Stimulated activated memory B cell treated with anti-CD40 and anti-IgM and Interleukin-4, amounts not matched to agents 10 μg/mL and 1 μg/mL and 100 μg/mL, for 72 hours (primary cell): ENCODE results near the gene MYO1D.

Source experiments
- ATAC-seq: fragments of 150-1000 bp; cut with Tn5 transposase; 2 replicates; pipeline ENCODE4 v1.10.0; 2021
- H3K27ac Mint-ChIP-seq: one replicate; pipeline ENCODE4 v1.8.0; 2022; ENCODE audit warnings: mild to moderate bottlenecking, mixed read lengths
- H3K27me3 Mint-ChIP-seq: one replicate; pipeline ENCODE4 v1.8.0; 2022; ENCODE audit warnings: mixed read lengths
- H3K36me3 Mint-ChIP-seq: one replicate; pipeline ENCODE4 v1.8.0; 2022; ENCODE audit warnings: mixed read lengths
- H3K4me1 Mint-ChIP-seq: one replicate; pipeline ENCODE4 v1.8.0; 2022; ENCODE audit warnings: mixed read lengths
- H3K4me3 Mint-ChIP-seq: one replicate; pipeline ENCODE4 v1.8.0; 2022; ENCODE audit warnings: mild to moderate bottlenecking, moderate library complexity, mixed read lengths
- H3K9me3 Mint-ChIP-seq: one replicate; pipeline ENCODE4 v1.8.0; 2022; ENCODE audit warnings: mixed read lengths

The MYO1D gene

GRCh38 chr17:32852811-32853210, 24.1 kb downstream of the MYO1D start:
- no peaks in the 10 kb centered on the region for H3K27me3 Mint-ChIP-seq
- H3K27ac Mint-ChIP-seq: no peak overlapping the region
- ATAC-seq: no peak
- H3K36me3 Mint-ChIP-seq: no peaks in the 10 kb centered on the region
- H3K9me3 Mint-ChIP-seq: no peaks in the 10 kb centered on the region
- H3K4me3 Mint-ChIP-seq: no peak overlapping the region
- H3K4me1 Mint-ChIP-seq: peaks cover 6% of the 10 kb centered on the region

GRCh38 chr17:32849879-32850278, 27.0 kb downstream of the MYO1D start:
- no peak overlapping the region for H3K4me3 Mint-ChIP-seq
- ATAC-seq: no peak
- H3K27ac Mint-ChIP-seq: no peak overlapping the region
- no peaks in the 10 kb centered on the region for H3K27me3 Mint-ChIP-seq
- peaks cover 6% of the 10 kb centered on the region for H3K4me1 Mint-ChIP-seq
- no peaks in the 10 kb centered on the region for H3K36me3 Mint-ChIP-seq
- no peaks in the 10 kb centered on the region for H3K9me3 Mint-ChIP-seq

- Mint-ChIP-seq H3K36me3 (no peaks in the 10 kb centered on the region), H3K4me1 (peaks cover 6% of the 10 kb centered on the region), H3K27me3 (no peaks in the 10 kb centered on the region), H3K4me3 (no peak overlapping the region), H3K27ac (no peak overlapping the region), H3K9me3 (no peaks in the 10 kb centered on the region)
- no peak for ATAC-seq
Observed at GRCh38 chr17:32847977-32848376, 28.9 kb downstream of the MYO1D start.

GRCh38 chr17:32846143-32846542, 30.8 kb downstream of the MYO1D start:
- Mint-ChIP-seq H3K4me3 (no peak overlapping the region), H3K9me3 (no peaks in the 10 kb centered on the region), H3K4me1 (peaks cover 2% of the 10 kb centered on the region), H3K27me3 (no peaks in the 10 kb centered on the region), H3K36me3 (no peaks in the 10 kb centered on the region), H3K27ac (no peak overlapping the region)
- no peak for ATAC-seq

GRCh38 chr17:32840241-32840640, 36.7 kb downstream of the MYO1D start:
- Mint-ChIP-seq H3K27me3 (no peaks in the 10 kb centered on the region), H3K27ac (no peak overlapping the region), H3K9me3 (no peaks in the 10 kb centered on the region), H3K4me3 (no peak overlapping the region), H3K4me1 (peaks cover 4% of the 10 kb centered on the region), H3K36me3 (no peaks in the 10 kb centered on the region)
- no peak for ATAC-seq

GRCh38 chr17:32836527-32836926, 40.4 kb downstream of the MYO1D start:
- H3K9me3 Mint-ChIP-seq: peaks cover 6% of the 10 kb centered on the region
- no peaks in the 10 kb centered on the region for H3K27me3 Mint-ChIP-seq
- ATAC-seq: no peak
- peaks cover 5% of the 10 kb centered on the region for H3K36me3 Mint-ChIP-seq
- H3K4me1 Mint-ChIP-seq: peaks cover 33% of the 10 kb centered on the region
- H3K27ac Mint-ChIP-seq: peak overlapping the region; percentile 40
- no peak overlapping the region for H3K4me3 Mint-ChIP-seq

GRCh38 chr17:32835291-32835761, 41.6 kb downstream of the MYO1D start:
- Mint-ChIP-seq H3K9me3 (peaks cover 6% of the 10 kb centered on the region), H3K36me3 (peaks cover 5% of the 10 kb centered on the region), H3K27ac (peak overlapping the region; percentile 40), H3K27me3 (no peaks in the 10 kb centered on the region), H3K4me3 (peak overlapping the region; percentile 35), H3K4me1 (peaks cover 33% of the 10 kb centered on the region)
- peak; percentile 27 for ATAC-seq

- ATAC-seq: no peak
- H3K27me3 Mint-ChIP-seq: no peaks in the 10 kb centered on the region
- H3K4me1 Mint-ChIP-seq: peaks cover 43% of the 10 kb centered on the region
- peaks cover 5% of the 10 kb centered on the region for H3K36me3 Mint-ChIP-seq
- peak overlapping the region; percentile 40 for H3K27ac Mint-ChIP-seq
- peaks cover 6% of the 10 kb centered on the region for H3K9me3 Mint-ChIP-seq
- H3K4me3 Mint-ChIP-seq: no peak overlapping the region
Observed at GRCh38 chr17:32834104-32834503, 42.8 kb downstream of the MYO1D start.

GRCh38 chr17:32833526-32833925, 43.4 kb downstream of the MYO1D start:
- no peak overlapping the region for H3K4me3 Mint-ChIP-seq
- peaks cover 49% of the 10 kb centered on the region for H3K4me1 Mint-ChIP-seq
- H3K27me3 Mint-ChIP-seq: no peaks in the 10 kb centered on the region
- peaks cover 6% of the 10 kb centered on the region for H3K9me3 Mint-ChIP-seq
- peak overlapping the region; percentile 40 for H3K27ac Mint-ChIP-seq
- peaks cover 5% of the 10 kb centered on the region for H3K36me3 Mint-ChIP-seq
- ATAC-seq: no peak

GRCh38 chr17:32833076-32833475, 43.8 kb downstream of the MYO1D start:
- Mint-ChIP-seq H3K27ac (peak overlapping the region; percentile 40), H3K4me1 (peaks cover 53% of the 10 kb centered on the region), H3K36me3 (peaks cover 5% of the 10 kb centered on the region), H3K9me3 (peaks cover 6% of the 10 kb centered on the region), H3K27me3 (no peaks in the 10 kb centered on the region), H3K4me3 (no peak overlapping the region)
- no peak for ATAC-seq

- H3K4me3 Mint-ChIP-seq: no peak overlapping the region
- H3K36me3 Mint-ChIP-seq: peaks cover 5% of the 10 kb centered on the region
- peak overlapping the region; percentile 58 for H3K27ac Mint-ChIP-seq
- peaks cover 66% of the 10 kb centered on the region for H3K4me1 Mint-ChIP-seq
- H3K27me3 Mint-ChIP-seq: no peaks in the 10 kb centered on the region
- ATAC-seq: no peak
- H3K9me3 Mint-ChIP-seq: peaks cover 6% of the 10 kb centered on the region
Observed at GRCh38 chr17:32831627-32832243, 45.2 kb downstream of the MYO1D start.

- no peaks in the 10 kb centered on the region for H3K27me3 Mint-ChIP-seq
- no peak overlapping the region for H3K4me3 Mint-ChIP-seq
- H3K9me3 Mint-ChIP-seq: peaks cover 6% of the 10 kb centered on the region
- H3K36me3 Mint-ChIP-seq: peaks cover 5% of the 10 kb centered on the region
- peaks cover 66% of the 10 kb centered on the region for H3K4me1 Mint-ChIP-seq
- ATAC-seq: no peak
- H3K27ac Mint-ChIP-seq: no peak overlapping the region
Observed at GRCh38 chr17:32831223-32831622, 45.7 kb downstream of the MYO1D start.

- peaks cover 49% of the 10 kb centered on the region for H3K4me1 Mint-ChIP-seq
- peak overlapping the region; percentile 91 for H3K27ac Mint-ChIP-seq
- no peaks in the 10 kb centered on the region for H3K36me3 Mint-ChIP-seq
- no peaks in the 10 kb centered on the region for H3K27me3 Mint-ChIP-seq
- peak overlapping the region; percentile 28 for H3K4me3 Mint-ChIP-seq
- peak; percentile 14 for ATAC-seq
- peaks cover 3% of the 10 kb centered on the region for H3K9me3 Mint-ChIP-seq
Observed at GRCh38 chr17:32828822-32829221, 48.1 kb downstream of the MYO1D start.

- H3K4me1 Mint-ChIP-seq: peaks cover 38% of the 10 kb centered on the region
- H3K9me3 Mint-ChIP-seq: no peaks in the 10 kb centered on the region
- peak overlapping the region; percentile 91 for H3K27ac Mint-ChIP-seq
- H3K36me3 Mint-ChIP-seq: no peaks in the 10 kb centered on the region
- no peak overlapping the region for H3K4me3 Mint-ChIP-seq
- ATAC-seq: no peak
- H3K27me3 Mint-ChIP-seq: no peaks in the 10 kb centered on the region
Observed at GRCh38 chr17:32827227-32827626, 49.7 kb downstream of the MYO1D start.

- H3K9me3 Mint-ChIP-seq: no peaks in the 10 kb centered on the region
- ATAC-seq: no peak
- no peaks in the 10 kb centered on the region for H3K27me3 Mint-ChIP-seq
- H3K4me1 Mint-ChIP-seq: peaks cover 32% of the 10 kb centered on the region
- H3K27ac Mint-ChIP-seq: no peak overlapping the region
- H3K4me3 Mint-ChIP-seq: no peak overlapping the region
- H3K36me3 Mint-ChIP-seq: no peaks in the 10 kb centered on the region
Observed at GRCh38 chr17:32826076-32826475, 50.8 kb downstream of the MYO1D start.

- Mint-ChIP-seq H3K36me3 (no peaks in the 10 kb centered on the region), H3K9me3 (no peaks in the 10 kb centered on the region), H3K27ac (no peak overlapping the region), H3K4me1 (peaks cover 31% of the 10 kb centered on the region), H3K4me3 (no peak overlapping the region), H3K27me3 (no peaks in the 10 kb centered on the region)
- no peak for ATAC-seq
Observed at GRCh38 chr17:32824334-32824733, 52.6 kb downstream of the MYO1D start.
